K562 (cell line): ENCODE results near the gene MMP23B. TPM values are rescaled to one million over a fixed set of nuclear protein-coding genes. Genes with fewer than 3 reads are reported as not detected.

Experiments
- CBFA2T2 ChIP-seq: fragments of 450-650 bp; conservative IDR thresholded peaks from 2 replicates; pipeline ENCODE4 v1.6.1; 2017; ENCODE audit warnings: mild to moderate bottlenecking
- E2F4 ChIP-seq: sonication (generic); formaldehyde crosslinking; IDR thresholded peaks from 2 replicates; pipeline ENCODE4 v1.8.0; 2022; ENCODE audit warnings: mild to moderate bottlenecking, low read depth, missing genetic modification reagents
- ELF4 ChIP-seq: fragments of 450-650 bp; formaldehyde crosslinking; IDR thresholded peaks from 2 replicates; pipeline ENCODE4 v1.4.0; 2022; ENCODE audit warnings: missing genetic modification characterization
- MEF2A ChIP-seq: IDR thresholded peaks from 2 replicates; pipeline ENCODE4 v1.6.1; 2011; ENCODE audit warnings: low read depth, mild to moderate bottlenecking, low read length, moderate library complexity; ENCODE audit not compliant: control insufficient read depth
- MXD1 ChIP-seq: fragments of 250-450 bp; sonication (Bioruptor Pico); IDR thresholded peaks from 2 replicates; pipeline ENCODE4 v1.8.0; 2021; ENCODE audit warnings: borderline replicate concordance, mild to moderate bottlenecking, moderate library complexity; ENCODE audit not compliant: poor library complexity, severe bottlenecking
- NCOA1 ChIP-seq: fragments of 450-650 bp; IDR thresholded peaks from 2 replicates; pipeline ENCODE4 v1.6.1; 2016; ENCODE audit warnings: low read depth
- NCOA2 ChIP-seq, 2 experiments: fragments of 450-650 bp; IDR thresholded peaks; 2 replicates each; pipeline ENCODE4 v1.6.1; 2018; ENCODE audit warnings: mild to moderate bottlenecking in 2 of 2, moderate library complexity in 1 of 2; ENCODE audit not compliant: partially characterized antibody in 2 of 2
- NFYB ChIP-seq: IDR thresholded peaks from 2 replicates; pipeline ENCODE4 v1.6.1; 2011; ENCODE audit warnings: mild to moderate bottlenecking, moderate library complexity; ENCODE audit not compliant: insufficient read length; ENCODE audit errors: extremely low read depth
- NONO ChIP-seq, 2 experiments: fragments of 200-400 bp in 1 of 2; fragments of 450-650 bp in 1 of 2; formaldehyde crosslinking in 1 of 2; IDR thresholded peaks; 2 replicates each; pipeline ENCODE4 v1.6.1; 2017; ENCODE audit warnings: low read depth in 2 of 2, mild to moderate bottlenecking in 2 of 2, moderate library complexity in 2 of 2, low read length in 1 of 2
- PRDM10 ChIP-seq: fragments of 450-650 bp; IDR thresholded peaks from 2 replicates; pipeline ENCODE4 v1.6.1; 2018; ENCODE audit not compliant: partially characterized antibody
- PTRF ChIP-seq: fragments of 450-650 bp; IDR thresholded peaks from 2 replicates; pipeline ENCODE4 v1.6.1; 2016; ENCODE audit warnings: mild to moderate bottlenecking, missing genetic modification characterization, missing compliant biosample characterization
- SAFB2 ChIP-seq: fragments of 200-400 bp; formaldehyde crosslinking; IDR thresholded peaks from 2 replicates; pipeline ENCODE4 v1.6.1; 2018; ENCODE audit warnings: borderline replicate concordance, low read length, low read depth, moderate library complexity; ENCODE audit not compliant: severe bottlenecking
- TCFL5 ChIP-seq: fragments of 250-450 bp; sonication (Bioruptor Pico); conservative IDR thresholded peaks from 2 replicates; pipeline ENCODE4 v1.6.1; 2021; ENCODE audit warnings: mild to moderate bottlenecking, moderate library complexity, matching md5 sums
- ZMIZ1 ChIP-seq, 2 experiments: fragments of 150-350 bp in 1 of 2; IDR thresholded peaks; 2 replicates each; pipeline ENCODE4 v1.6.1; 2012 to 2016; ENCODE audit warnings: low read depth in 2 of 2, low read length in 2 of 2, mild to moderate bottlenecking in 1 of 2, moderate library complexity in 1 of 2
- polyA plus RNA-seq, 8 experiments: library from polyadenylated mRNA; depleted of rRNA in 4 of 8; stranded (reverse) in 5 of 8; unstranded in 3 of 8; fragments of >200 nt; fragmentation: Nextera tagmentation in 2 of 8; fragmentation: Illumina TruSeq in 1 of 8; extraction: Ambion mirVana in 2 of 8; extraction: Trizol in 1 of 8; gene quantifications; 2 replicates each; pipeline versions ENCODE4 v1.2.1 to v1.2.3, GENCODE V29; 2011 to 2014; ENCODE audit warnings: inconsistent platforms in 1 of 8, missing spikeins in 1 of 8
- total RNA-seq, 7 experiments: library from RNA; depleted of rRNA in 6 of 7; stranded (reverse); fragments of >200 nt in 6 of 7; fragmentation: Illumina TruSeq in 2 of 7; extraction: Trizol in 2 of 7; gene quantifications; 2 replicates each; pipeline versions ENCODE4 v1.2.1 to v1.2.3, GENCODE V29; 2011 to 2021; ENCODE audit warnings: low replicate concordance in 1 of 7
- TF ChIP-seq, protein P1 (sequence below): fragments of 450-650 bp; IDR thresholded peaks from 2 replicates; pipeline ENCODE4 v1.6.1; 2016; ENCODE audit warnings: borderline replicate concordance

Gene MMP23B
- total and polyA plus RNA-seq, 9 of the 15 experiments (the other 6 are each of a cell fraction or from before 2014, with no cell fraction given) = 0.28 to 1.2 (median 0.41) TPM; not detected in 5

GRCh38 chr1:1596493-1597274, 35.3 kb upstream of the MMP23B start (continued):
- TF ChIP-seq PRDM10 (no peak), MXD1 (CRISPR knock-in tag) (no peak), NFYB (no peak), E2F4 (CRISPR knock-in tag) (no peak), MEF2A (no peak), NONO (IDR thresholded peaks at IDR 0.05; ENCODE audit: low read depth in 2 of 2, low read length in 1 of 2) (no peak), NCOA1 (0 out of 2 replicates have a peak, but pooled peaks have one; percentile 21), NCOA2 (IDR thresholded peaks at IDR 0.05; ENCODE audit: partially characterized antibody in 2 of 2) (no peak), SAFB2 (no peak), ZMIZ1 (IDR thresholded peaks at IDR 0.05; ENCODE audit: low read depth in 2 of 2, low read length in 2 of 2) (no peak), ELF4 (CRISPR knock-in tag) (peak; percentile 54; the same call in 1 of the 2 replicates), CBFA2T2 (no peak), PTRF (tag) (no peak), TCFL5 (CRISPR knock-in tag) (no peak)
- TF ChIP-seq, protein P1, sequence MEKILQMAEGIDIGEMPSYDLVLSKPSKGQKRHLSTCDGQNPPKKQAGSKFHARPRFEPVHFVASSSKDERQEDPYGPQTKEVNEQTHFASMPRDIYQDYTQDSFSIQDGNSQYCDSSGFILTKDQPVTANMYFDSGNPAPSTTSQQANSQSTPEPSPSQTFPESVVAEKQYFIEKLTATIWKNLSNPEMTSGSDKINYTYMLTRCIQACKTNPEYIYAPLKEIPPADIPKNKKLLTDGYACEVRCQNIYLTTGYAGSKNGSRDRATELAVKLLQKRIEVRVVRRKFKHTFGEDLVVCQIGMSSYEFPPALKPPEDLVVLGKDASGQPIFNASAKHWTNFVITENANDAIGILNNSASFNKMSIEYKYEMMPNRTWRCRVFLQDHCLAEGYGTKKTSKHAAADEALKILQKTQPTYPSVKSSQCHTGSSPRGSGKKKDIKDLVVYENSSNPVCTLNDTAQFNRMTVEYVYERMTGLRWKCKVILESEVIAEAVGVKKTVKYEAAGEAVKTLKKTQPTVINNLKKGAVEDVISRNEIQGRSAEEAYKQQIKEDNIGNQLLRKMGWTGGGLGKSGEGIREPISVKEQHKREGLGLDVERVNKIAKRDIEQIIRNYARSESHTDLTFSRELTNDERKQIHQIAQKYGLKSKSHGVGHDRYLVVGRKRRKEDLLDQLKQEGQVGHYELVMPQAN = peak; percentile 66
